DOHH2 (cell line): ENCODE results near the gene SBSN.

Experiments
- H3F3A ChIP-seq: fragments of 200-600 bp; sonication (generic), shearing (Covaris generic); 2 replicates; pipeline ENCODE4 v1.6.0; 2016; ENCODE audit warnings: antibody characterized with exemption, mild to moderate bottlenecking; ENCODE audit not compliant: control insufficient read depth, insufficient read depth
- H3K27ac ChIP-seq: fragments of 200-600 bp; sonication (generic); 2 replicates; pipeline ENCODE4 v1.5.1; 2014; ENCODE audit warnings: low read depth, mild to moderate bottlenecking, low read length, moderate library complexity
- H3K27me3 ChIP-seq: fragments of 200-600 bp; sonication (generic); 2 replicates; pipeline ENCODE4 v1.6.1; 2014; ENCODE audit warnings: mild to moderate bottlenecking, low read length, mixed read lengths; ENCODE audit not compliant: control insufficient read depth
- H3K36me3 ChIP-seq: fragments of 200-600 bp; sonication (generic); 2 replicates; pipeline ENCODE4 v1.6.1; 2014; ENCODE audit warnings: mild to moderate bottlenecking, low read length, moderate library complexity, mixed read lengths; ENCODE audit not compliant: control insufficient read depth
- H3K4me1 ChIP-seq: fragments of 200-600 bp; sonication (generic); 2 replicates; pipeline ENCODE4 v1.6.1; 2014; ENCODE audit warnings: mild to moderate bottlenecking, low read length, mixed read lengths; ENCODE audit not compliant: control insufficient read depth
- H3K4me2 ChIP-seq: fragments of 200-600 bp; sonication (generic); 2 replicates; pipeline ENCODE4 v1.6.0; 2014; ENCODE audit warnings: mild to moderate bottlenecking, low read length, moderate library complexity
- H3K4me3 ChIP-seq: fragments of 200-600 bp; sonication (generic); 2 replicates; pipeline ENCODE4 v1.5.1; 2014; ENCODE audit warnings: mild to moderate bottlenecking, low read length, mixed read lengths
- H3K79me2 ChIP-seq: fragments of 200-600 bp; sonication (generic); 2 replicates; pipeline ENCODE4 v1.6.1; 2014; ENCODE audit warnings: mild to moderate bottlenecking, low read length, mixed read lengths; ENCODE audit not compliant: control insufficient read depth
- H3K9me2 ChIP-seq: fragments of 200-600 bp; sonication (generic); replicated peaks from 2 replicates; pipeline ENCODE4 v1.6.1; 2014; ENCODE audit warnings: mild to moderate bottlenecking, low read length, mixed read lengths; ENCODE audit not compliant: control insufficient read depth
- H3K9me3 ChIP-seq: fragments of 200-600 bp; sonication (generic); 2 replicates; pipeline ENCODE4 v1.6.1; 2014; ENCODE audit warnings: antibody characterized with exemption, low read length, mixed read lengths; ENCODE audit not compliant: control insufficient read depth, insufficient read depth
- H4K20me1 ChIP-seq: fragments of 200-600 bp; sonication (generic); 2 replicates; pipeline ENCODE4 v1.6.0; 2014; ENCODE audit warnings: low read depth, mild to moderate bottlenecking, antibody characterized with exemption, low read length, moderate library complexity; ENCODE audit not compliant: control insufficient read depth, insufficient read depth
- CTCF ChIP-seq: fragments of 200-600 bp; sonication (generic); IDR thresholded peaks from one replicate; pipeline ENCODE4 v1.5.1; 2014; ENCODE audit warnings: antibody characterized with exemption, mild to moderate bottlenecking, low read depth, low read length; ENCODE audit not compliant: poor library complexity, severe bottlenecking
- EZH2phosphoT487 ChIP-seq: fragments of 200-600 bp; sonication (generic); IDR thresholded peaks from 2 replicates; pipeline ENCODE4 v1.6.1; 2017; ENCODE audit warnings: borderline replicate concordance, mild to moderate bottlenecking, antibody characterized with exemption, low read length, moderate library complexity, mixed read lengths

SBSN gene

GRCh38 chr19:35553385-35554000, 25.4 kb upstream of the SBSN start:
- Histone ChIP-seq H3K79me2 (no peaks in the 10 kb centered on the region), H3K27me3 (no peaks in the 10 kb centered on the region), H3K9me2 (no peaks in the 10 kb centered on the region), H3K36me3 (0 out of 2 replicates have a peak, but pooled peaks cover 3% of the 10 kb centered on the region), H3F3A (no peaks in the 10 kb centered on the region), H3K4me2 (no peak overlapping the region), H3K9me3 (no peaks in the 10 kb centered on the region), H4K20me1 (no peaks in the 10 kb centered on the region), H3K27ac (no peak overlapping the region), H3K4me1 (0 out of 2 replicates have a peak, but pooled peaks cover under 1% of the 10 kb centered on the region), H3K4me3 (no peak overlapping the region)
- no peak for TF ChIP-seq CTCF
- TF ChIP-seq EZH2phosphoT487 = no peak

GRCh38 chr19:35552534-35553384, 24.6 kb upstream of the SBSN start:
- Histone ChIP-seq H3K9me3 (no peaks in the 10 kb centered on the region), H3F3A (no peaks in the 10 kb centered on the region), H3K4me3 (no peak overlapping the region), H3K36me3 (0 out of 2 replicates have a peak, but pooled peaks cover 3% of the 10 kb centered on the region), H3K9me2 (no peaks in the 10 kb centered on the region), H3K27me3 (no peaks in the 10 kb centered on the region), H3K4me2 (no peak overlapping the region), H3K4me1 (no peaks in the 10 kb centered on the region), H3K27ac (no peak overlapping the region), H4K20me1 (no peaks in the 10 kb centered on the region), H3K79me2 (no peaks in the 10 kb centered on the region)
- TF ChIP-seq CTCF (no peak), EZH2phosphoT487 (no peak)

GRCh38 chr19:35551091-35551810, 23.1 kb upstream of the SBSN start:
- Histone ChIP-seq H3K9me2 (no peaks in the 10 kb centered on the region), H3K4me3 (no peak overlapping the region), H3K4me2 (no peak overlapping the region), H3K27ac (no peak overlapping the region), H3K9me3 (no peaks in the 10 kb centered on the region), H3K36me3 (peaks cover 9% of the 10 kb centered on the region), H3K79me2 (peaks cover 10% of the 10 kb centered on the region), H3K4me1 (peaks cover 7% of the 10 kb centered on the region), H3F3A (no peaks in the 10 kb centered on the region), H4K20me1 (peaks cover 2% of the 10 kb centered on the region; the same call in 1 of the 2 replicates), H3K27me3 (no peaks in the 10 kb centered on the region)
- TF ChIP-seq EZH2phosphoT487 (no peak), CTCF (no peak)
